GM12801 (cell line): Measurements from ENCODE around the gene NKPD1.

Experiments used
- CTCF ChIP-seq: IDR thresholded peaks from one replicate; pipeline ENCODE4 v1.5.1; 2011; ENCODE audit warnings: control low read depth; ENCODE audit not compliant: insufficient read length; ENCODE audit errors: extremely low read depth

NKPD1 gene

GRCh38 chr19:45189971-45190370 is 29.2 kb upstream of the NKPD1 start:
- TF ChIP-seq CTCF = no peak

- TF ChIP-seq CTCF = no peak
Measured at GRCh38 chr19:45187421-45188100, 26.8 kb upstream of the NKPD1 start.

- no peak for TF ChIP-seq CTCF
Measured at GRCh38 chr19:45186509-45187334, 25.9 kb upstream of the NKPD1 start.

DNA sequence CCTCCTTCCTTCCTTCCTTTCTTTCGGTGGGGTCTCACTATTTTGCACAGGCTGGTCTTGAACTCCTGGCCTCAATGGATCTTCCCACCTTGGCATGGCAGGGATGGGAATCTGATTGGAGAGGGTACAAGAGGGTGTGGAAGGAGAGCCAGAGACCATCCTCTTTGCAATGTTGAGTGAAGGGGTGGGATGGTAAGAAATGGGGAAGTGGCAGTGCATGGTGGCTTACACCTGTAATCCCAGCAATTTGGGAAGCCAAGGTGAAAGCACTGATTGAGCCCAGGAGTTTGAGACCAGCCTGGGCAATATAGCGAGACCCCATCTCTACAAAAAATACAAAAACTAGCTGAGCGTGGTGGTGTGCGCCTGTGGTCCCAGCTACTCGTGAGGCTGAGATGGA is 23.3 kb upstream of the NKPD1 start:
- no peak for TF ChIP-seq CTCF

DNA sequence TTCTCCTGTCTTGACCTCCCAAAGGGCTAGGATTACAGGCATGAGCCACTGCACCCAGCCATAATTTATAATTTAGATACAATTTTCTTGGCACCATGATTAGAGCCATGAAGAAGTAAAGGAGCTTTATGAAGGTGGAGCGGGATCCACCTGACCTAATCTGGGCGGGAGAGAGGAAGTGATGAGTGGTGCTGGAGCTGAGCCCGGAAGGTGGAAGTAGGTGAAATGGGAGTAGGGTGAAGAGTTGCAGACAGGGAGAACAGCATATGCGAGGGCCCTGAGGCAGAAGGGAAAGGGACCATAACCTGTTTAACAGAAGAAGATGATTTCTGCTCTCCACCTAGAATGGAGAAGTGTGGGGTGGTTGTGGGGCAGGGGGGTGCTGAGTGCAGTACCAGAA is 22.0 kb upstream of the NKPD1 start:
- no peak for TF ChIP-seq CTCF

DNA sequence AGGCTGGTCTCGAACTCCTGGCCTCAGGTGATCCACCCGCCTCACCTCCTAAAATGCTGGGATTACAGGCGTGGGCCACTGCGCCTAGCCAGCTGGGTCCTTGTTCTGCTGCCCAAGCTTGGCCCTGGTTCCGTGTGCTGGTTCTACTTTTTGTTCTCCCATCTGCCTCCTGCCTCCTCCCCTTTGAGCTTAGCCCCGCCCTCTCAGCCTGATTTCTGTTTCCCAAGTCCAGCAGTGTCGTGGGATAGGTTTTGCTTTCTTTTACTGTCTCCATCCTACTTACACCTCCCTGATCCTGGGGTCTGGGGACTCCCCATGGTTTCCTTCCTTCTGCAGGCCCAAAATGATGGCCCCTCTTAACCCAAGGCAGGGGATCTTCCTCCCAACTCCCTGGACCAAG is 20.2 kb upstream of the NKPD1 start:
- TF ChIP-seq CTCF = no peak

DNA sequence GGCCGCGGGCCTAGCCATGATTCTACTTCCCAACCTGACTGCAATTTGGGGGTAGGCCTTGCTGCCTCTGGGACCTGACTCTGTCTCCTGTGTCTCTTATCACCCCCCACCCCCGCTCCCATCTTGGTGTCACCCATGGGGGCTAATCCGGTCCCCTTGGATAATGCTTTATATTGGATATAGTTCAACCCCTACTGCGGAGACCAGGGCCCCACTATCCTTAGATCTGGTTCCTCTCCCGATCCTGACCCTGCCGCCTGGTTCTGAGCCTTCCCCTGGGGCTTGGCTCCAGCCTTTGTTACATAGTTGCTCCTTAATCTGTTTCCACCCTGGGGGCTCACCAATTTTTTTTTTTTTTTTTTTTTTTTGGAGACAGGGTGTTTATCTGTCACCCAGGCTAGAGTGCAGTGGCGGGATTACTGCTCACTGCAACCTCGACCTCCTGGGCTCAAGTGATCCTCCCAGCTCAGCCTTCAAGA is 19.1 kb upstream of the NKPD1 start:
- no peak for TF ChIP-seq CTCF
